Omental fat pad (tissue), 4 donors: Measurements from ENCODE around the gene CDCP1. TPM values are rescaled to one million over a fixed set of nuclear protein-coding genes. Genes with fewer than 3 reads are reported as not detected.
A peak's percentile ranks its signal among the peaks of the same experiment; 100 is the strongest.

Experiments
- ATAC-seq: fragments of 150-250 bp; one replicate; pipeline ENCODE4 v1.9.1; 2016; ENCODE audit warnings: mild to moderate bottlenecking, moderate library complexity; ENCODE audit not compliant: low FRiP score
- DNase-seq: peaks from one replicate; pipeline ENCODE4 v3.0.0-alpha.2; 2019; ENCODE audit warnings: low spot score
- total RNA-seq, 4 donors: library from RNA; depleted of rRNA; stranded (reverse); fragments of >200 nt; gene quantifications; one replicate each; pipeline ENCODE4 v1.1.0, GENCODE V29; 2016
- TF ChIP-seq, protein P1 (sequence below), 3 donors: fragments of 450-650 bp; IDR thresholded peaks; one replicate each; pipeline ENCODE4 v1.5.1; 2016 to 2017; ENCODE audit warnings: antibody characterized with exemption in 3 of 3, mild to moderate bottlenecking in 3 of 3, moderate library complexity in 2 of 3

CDCP1 gene
- total RNA-seq, 4 donors from 2014 or later, result 0.16 to 30.7 (median 8.2) TPM

- ATAC-seq (no peak), DNase-seq (no peak)
- TF ChIP-seq, protein P1, sequence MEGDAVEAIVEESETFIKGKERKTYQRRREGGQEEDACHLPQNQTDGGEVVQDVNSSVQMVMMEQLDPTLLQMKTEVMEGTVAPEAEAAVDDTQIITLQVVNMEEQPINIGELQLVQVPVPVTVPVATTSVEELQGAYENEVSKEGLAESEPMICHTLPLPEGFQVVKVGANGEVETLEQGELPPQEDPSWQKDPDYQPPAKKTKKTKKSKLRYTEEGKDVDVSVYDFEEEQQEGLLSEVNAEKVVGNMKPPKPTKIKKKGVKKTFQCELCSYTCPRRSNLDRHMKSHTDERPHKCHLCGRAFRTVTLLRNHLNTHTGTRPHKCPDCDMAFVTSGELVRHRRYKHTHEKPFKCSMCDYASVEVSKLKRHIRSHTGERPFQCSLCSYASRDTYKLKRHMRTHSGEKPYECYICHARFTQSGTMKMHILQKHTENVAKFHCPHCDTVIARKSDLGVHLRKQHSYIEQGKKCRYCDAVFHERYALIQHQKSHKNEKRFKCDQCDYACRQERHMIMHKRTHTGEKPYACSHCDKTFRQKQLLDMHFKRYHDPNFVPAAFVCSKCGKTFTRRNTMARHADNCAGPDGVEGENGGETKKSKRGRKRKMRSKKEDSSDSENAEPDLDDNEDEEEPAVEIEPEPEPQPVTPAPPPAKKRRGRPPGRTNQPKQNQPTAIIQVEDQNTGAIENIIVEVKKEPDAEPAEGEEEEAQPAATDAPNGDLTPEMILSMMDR (IDR thresholded peaks at IDR 0.05), result no peak
Measured at GRCh38 chr3:45067486-45067885, 78.7 kb downstream of the CDCP1 start.

DNA sequence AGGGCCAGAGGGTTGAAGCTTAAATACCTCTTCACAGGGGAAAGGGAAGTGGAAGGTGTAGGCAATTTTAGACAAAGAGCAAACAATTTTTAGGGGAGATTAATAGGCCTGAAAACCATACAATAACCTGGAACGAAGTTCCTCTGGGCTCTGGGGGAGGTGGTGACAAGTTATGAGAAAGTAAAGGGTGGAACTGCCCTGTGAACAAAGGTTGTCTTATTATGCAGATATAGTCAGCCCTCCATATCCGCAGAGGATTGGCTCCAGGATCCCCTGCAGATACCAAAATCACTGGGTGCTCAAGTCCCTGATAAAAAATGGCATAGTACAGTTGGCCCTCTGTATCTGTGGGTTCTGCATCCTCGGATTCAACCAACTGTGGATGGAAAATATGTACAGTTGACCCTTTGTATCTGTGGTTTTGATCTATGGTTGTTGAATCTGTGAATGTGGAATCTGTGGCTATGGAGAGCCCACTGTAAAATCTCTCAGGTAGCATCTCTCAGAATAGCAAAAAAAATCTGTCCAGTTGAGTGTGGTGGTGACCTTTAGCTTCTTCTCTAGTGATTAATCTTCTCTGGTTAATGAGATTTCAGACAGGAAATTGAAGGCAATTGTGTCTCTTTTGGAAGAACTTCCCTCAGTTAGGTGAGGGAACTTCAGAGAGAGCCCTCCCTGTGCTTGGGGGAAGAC lies 79.9 kb downstream of the CDCP1 start:
- TF ChIP-seq, protein P1 (IDR thresholded peaks at IDR 0.05), result no peak
- no peak for DNase-seq
- no peak for ATAC-seq

DNA sequence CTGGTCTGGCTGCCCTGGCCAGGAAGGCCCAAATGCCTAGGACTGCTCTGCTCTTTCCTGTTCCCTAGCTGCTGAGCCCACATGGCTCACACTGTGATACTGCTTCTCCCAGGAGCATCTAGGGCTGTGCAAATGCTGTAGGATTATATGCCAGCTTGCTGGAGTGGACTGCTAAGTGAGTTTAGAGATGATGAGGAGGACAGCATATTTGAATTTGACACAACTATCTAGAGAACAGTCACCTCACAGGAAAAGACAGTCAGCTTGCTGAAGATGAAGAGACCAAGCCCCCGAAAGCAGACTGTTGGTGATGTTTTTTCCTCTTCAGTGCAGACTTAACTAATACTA lies 80.8 kb downstream of the CDCP1 start:
- no peak for ATAC-seq
- TF ChIP-seq, protein P1 (IDR thresholded peaks at IDR 0.05), result no peak

GRCh38 chr3:45064512-45065372 lies 81.4 kb downstream of the CDCP1 start:
- TF ChIP-seq, protein P1 (IDR thresholded peaks at IDR 0.05), result no peak

More for the DNA sequence above, 80.8 kb downstream of the CDCP1 start:
- DNase-seq, result no peak

GRCh38 chr3:45062697-45063070 lies 83.5 kb downstream of the CDCP1 start:
- TF ChIP-seq, protein P1 (IDR thresholded peaks at IDR 0.05), result no peak
- DNase-seq (no peak), ATAC-seq (no peak)

More at GRCh38 chr3:45064512-45065372, 81.4 kb downstream of the CDCP1 start:
- ATAC-seq, result peak; percentile 24
- no peak for DNase-seq

GRCh38 chr3:45060165-45060892 lies 85.8 kb downstream of the CDCP1 start:
- no peak for ATAC-seq
- no peak for DNase-seq
- TF ChIP-seq, protein P1 (IDR thresholded peaks at IDR 0.05), result no peak
